GM12801 (cell line): ENCODE data around the gene SLCO3A1.

Source experiments
- TF ChIP-seq, protein P1 (sequence below): IDR thresholded peaks from one replicate; pipeline ENCODE4 v1.5.1; 2011; ENCODE audit warnings: control low read depth; ENCODE audit not compliant: insufficient read length; ENCODE audit errors: extremely low read depth

SLCO3A1 gene

DNA sequence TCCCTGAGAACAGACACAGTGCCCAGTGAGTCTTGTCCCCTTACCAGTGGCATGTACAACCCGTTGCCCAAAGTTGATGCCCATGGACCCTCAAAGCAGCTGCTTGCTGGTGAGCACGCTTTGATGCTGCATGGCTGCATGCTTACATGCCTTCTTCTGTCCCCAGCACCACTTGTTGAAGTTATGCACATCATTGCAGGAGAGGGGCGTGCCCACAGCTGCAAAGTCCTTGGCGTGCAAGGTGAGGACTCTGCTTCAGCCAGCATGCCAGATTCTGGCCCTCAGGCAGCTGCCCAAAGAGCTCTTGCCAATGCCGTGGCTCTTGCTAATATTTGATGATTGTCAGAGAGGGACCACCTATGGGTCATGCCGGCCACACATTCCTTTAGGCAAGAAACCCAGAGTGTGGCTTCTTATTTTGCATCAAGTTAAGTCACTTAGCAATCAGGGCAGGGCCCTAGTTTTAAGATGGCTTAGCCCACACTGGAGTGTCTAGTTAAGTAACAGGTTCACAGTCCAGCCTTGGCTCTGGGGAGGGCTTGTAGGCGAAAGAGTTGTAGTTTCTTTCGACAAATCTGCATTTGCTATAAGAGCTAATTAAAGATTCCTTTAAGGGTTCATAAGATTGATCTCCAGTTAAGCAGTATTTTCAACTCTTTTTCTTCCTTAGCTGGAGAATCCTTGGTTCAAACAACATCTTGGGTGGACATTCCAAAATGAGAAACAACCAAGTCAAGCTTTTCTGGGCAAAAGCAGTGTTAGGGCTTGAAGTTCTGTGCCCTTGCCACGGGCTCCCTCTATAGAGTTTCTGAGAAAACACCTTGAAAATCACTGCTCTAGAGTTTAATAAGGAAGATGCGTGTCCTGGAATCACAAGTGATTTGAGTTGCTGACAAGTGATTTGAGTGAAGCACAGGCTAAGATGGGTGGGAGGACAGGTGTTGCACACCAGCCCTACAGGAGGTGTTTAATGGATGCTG lies 128.6 kb downstream of the SLCO3A1 start:
- TF ChIP-seq, protein P1, sequence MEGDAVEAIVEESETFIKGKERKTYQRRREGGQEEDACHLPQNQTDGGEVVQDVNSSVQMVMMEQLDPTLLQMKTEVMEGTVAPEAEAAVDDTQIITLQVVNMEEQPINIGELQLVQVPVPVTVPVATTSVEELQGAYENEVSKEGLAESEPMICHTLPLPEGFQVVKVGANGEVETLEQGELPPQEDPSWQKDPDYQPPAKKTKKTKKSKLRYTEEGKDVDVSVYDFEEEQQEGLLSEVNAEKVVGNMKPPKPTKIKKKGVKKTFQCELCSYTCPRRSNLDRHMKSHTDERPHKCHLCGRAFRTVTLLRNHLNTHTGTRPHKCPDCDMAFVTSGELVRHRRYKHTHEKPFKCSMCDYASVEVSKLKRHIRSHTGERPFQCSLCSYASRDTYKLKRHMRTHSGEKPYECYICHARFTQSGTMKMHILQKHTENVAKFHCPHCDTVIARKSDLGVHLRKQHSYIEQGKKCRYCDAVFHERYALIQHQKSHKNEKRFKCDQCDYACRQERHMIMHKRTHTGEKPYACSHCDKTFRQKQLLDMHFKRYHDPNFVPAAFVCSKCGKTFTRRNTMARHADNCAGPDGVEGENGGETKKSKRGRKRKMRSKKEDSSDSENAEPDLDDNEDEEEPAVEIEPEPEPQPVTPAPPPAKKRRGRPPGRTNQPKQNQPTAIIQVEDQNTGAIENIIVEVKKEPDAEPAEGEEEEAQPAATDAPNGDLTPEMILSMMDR, result no peak

DNA sequence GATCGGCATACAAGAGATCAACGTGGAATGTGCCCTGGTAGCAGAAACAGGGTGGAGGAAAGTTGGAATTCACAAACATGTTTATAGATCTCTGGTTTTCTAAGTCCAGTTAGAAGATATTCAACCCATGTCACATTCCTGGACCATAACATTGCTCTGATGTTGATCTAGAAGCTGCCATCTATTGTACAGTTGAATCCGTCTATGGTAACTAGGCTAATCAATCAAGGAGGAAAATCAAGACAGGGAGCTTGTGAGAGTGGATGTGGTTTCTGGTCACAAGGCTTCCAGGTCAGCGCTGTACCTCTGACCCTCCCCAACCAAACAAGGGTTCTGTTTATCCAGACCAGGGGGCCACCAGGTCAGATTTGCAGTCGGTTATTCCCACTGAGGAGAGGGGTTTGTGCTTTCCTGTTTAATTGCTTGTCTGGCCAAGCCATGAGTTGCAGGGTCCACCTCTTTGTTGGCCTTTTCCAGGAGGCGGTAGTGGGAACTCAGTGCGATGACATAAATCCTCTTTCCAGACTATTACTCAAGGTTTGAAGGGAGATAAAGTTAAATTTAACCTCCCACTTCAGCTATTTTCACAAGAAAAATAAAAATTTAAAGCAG lies 130.3 kb downstream of the SLCO3A1 start:
- TF ChIP-seq, protein P1, result no peak

DNA sequence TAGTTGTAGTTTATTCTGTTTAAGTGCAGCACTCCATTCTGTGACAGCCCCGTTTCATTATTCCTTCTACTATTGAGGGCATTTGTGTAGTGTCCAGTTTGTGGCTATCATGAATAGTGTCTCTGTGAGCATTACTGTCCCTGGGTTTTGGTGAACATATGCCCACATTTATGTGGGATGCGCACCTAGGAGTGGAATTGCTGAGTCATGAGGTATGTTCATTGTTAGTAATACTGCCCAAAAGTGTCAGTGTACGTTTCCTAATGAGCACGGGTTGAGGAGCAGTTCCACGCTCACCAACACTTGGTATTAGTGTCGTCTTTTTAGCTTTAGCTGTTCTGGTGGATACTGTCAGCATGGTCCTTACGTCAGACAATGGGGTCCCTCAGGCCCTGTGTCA lies 131.8 kb downstream of the SLCO3A1 start:
- TF ChIP-seq, protein P1, result no peak

DNA sequence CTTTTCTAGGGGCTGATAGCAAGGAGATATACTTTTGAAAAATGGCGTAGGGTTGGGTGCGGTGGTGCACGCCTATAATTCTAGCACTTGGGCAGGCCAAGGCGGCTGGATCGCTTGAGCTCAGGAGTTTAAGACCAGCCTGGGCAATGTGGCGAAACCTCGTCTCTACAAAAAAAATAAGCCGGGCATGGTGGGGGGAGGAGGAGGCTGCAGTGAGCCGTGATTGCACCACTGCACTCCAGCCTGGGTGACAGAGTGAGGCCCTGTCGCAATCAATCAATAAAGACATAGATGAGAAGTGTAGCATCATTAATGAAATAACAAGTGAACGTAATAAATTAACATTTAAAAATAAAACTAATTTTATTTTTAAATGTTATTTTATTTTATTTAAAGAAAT lies 134.6 kb downstream of the SLCO3A1 start:
- TF ChIP-seq, protein P1, result no peak

DNA sequence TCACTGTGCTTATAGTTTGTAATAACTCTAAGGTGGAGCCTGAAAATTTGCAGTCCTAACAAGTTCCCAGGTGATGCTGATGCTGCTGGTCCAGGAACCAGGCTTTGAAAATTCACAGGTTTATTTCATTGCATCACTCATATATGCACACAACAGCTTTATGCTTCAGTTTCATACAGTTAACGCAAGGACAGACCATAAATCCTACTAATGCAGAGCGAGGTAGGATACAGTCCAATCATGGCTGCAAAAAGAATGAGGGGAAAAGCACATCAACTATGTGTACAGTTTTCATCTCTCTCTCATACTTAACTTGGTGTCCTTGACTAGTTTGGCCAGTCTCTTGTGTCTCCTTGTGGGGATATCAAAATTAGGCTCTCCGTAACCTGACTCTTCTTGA lies 135.1 kb downstream of the SLCO3A1 start:
- TF ChIP-seq, protein P1, result no peak

DNA sequence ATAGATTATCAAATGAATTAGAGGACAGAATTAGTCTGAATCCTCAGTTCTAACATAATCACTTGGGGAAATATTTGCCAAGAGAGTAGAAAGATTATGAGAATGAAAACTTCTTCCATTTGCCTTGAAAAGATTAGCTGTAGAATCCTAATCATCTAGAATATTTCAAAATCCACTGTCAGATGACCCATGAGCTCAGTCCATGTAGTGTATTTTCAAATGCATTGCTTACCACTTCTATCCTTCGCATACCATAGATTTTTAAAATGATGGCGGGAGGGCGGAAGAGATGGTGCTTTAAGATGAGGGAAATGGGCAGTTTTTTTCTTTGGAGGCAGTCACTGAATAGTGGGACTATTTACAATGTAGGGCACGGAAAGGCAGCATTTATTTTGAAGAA lies 136.3 kb downstream of the SLCO3A1 start:
- TF ChIP-seq, protein P1, result no peak

DNA sequence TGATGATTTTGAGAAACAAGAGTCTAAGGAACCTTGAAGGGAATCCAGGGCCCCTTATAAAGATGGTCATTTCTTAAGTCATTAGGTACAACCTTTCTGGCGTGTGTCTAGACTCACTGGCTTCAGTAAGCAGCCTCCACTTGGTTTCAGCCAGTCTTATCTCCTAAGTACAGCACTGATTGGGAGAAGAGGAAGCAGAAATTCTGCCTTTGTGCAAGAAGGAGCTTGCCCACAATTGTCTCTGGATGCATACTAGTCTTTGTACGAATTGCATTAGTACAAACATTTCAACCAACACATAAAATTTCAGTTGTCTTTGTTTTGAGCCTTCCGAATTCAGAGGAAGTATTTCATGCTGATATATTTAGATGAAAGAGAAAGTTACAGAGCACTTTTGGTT lies 139.4 kb downstream of the SLCO3A1 start:
- TF ChIP-seq, protein P1, result no peak
